IPS-18a (cell line): ENCODE measurements around the gene CNOT6.
"Not testable (repeated sequence)": the region's sequence is repeated elsewhere in the genome, so short reads cannot be mapped to it uniquely, and the experiment has no call there.

Experiments
- H3K27ac ChIP-seq: one replicate; pipeline ENCODE4 v1.5.1; 2013; ENCODE audit warnings: low read length
- H3K27me3 ChIP-seq: one replicate; pipeline ENCODE4 v1.6.1; 2013; ENCODE audit warnings: mild to moderate bottlenecking, low read length; ENCODE audit not compliant: control insufficient read depth, insufficient read depth
- H3K36me3 ChIP-seq: one replicate; pipeline ENCODE4 v1.6.1; 2013; ENCODE audit warnings: low read depth, low read length; ENCODE audit not compliant: control insufficient read depth
- H3K4me1 ChIP-seq: one replicate; pipeline ENCODE4 v1.6.1; 2013; ENCODE audit warnings: low read depth, low read length; ENCODE audit not compliant: control insufficient read depth
- H3K4me3 ChIP-seq: one replicate; pipeline ENCODE4 v1.5.1; 2013; ENCODE audit warnings: low read length
- H3K9ac ChIP-seq: one replicate; pipeline ENCODE4 v1.6.1; 2013; ENCODE audit warnings: mild to moderate bottlenecking, low read length, moderate library complexity
- H3K9me3 ChIP-seq: one replicate; pipeline ENCODE4 v1.6.1; 2013; ENCODE audit warnings: low read depth, low read length; ENCODE audit not compliant: control insufficient read depth

CNOT6 gene

DNA sequence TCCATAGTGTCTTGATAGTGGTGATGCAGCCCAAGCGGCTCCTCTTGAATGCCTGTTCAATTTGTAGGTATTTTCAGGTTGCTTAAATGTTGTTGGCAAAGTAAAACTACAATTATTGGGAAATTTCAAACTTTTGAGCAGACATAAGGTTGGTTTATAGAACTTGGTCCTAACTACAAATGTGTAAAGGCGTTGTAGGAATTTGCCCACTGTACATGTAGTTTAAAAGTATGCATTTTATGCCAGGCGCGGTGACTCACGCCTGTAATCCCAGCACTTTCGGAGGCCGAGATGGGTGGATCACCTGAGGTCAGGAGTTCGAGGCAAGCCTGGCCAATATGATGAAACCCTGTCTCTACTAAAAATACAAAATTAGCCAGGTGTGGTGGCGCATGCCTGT is 2.6 kb downstream of the CNOT6 start:
- H3K4me1 ChIP-seq, H3K27ac ChIP-seq, H3K27me3 ChIP-seq, H3K9me3 ChIP-seq, H3K4me3 ChIP-seq, H3K9ac ChIP-seq: not testable (repeated sequence)
- peaks cover 15% of the 10 kb centered on the region for H3K36me3 ChIP-seq

DNA sequence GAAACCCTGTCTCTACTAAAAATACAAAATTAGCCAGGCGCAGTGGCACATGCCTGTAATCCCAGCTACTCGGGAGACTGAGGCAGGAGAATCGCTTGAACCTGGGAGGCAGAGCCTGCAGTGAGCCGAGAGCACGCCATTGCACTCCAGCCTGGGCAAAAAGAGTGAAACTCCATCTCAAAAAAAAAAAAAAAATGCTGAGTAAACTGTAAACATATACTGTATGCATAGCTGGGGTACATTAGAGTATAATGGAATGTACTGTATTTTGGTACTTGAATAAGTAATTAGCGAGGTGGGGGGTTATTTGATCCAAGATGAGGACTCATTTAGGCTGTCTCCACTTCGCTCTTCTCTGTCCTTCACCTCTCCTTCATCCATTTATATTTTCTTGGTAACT is 3.7 kb downstream of the CNOT6 start:
- H3K9ac ChIP-seq, H3K9me3 ChIP-seq, H3K27me3 ChIP-seq, H3K4me1 ChIP-seq, H3K27ac ChIP-seq, H3K4me3 ChIP-seq: not testable (repeated sequence)
- peaks cover 15% of the 10 kb centered on the region for H3K36me3 ChIP-seq

DNA sequence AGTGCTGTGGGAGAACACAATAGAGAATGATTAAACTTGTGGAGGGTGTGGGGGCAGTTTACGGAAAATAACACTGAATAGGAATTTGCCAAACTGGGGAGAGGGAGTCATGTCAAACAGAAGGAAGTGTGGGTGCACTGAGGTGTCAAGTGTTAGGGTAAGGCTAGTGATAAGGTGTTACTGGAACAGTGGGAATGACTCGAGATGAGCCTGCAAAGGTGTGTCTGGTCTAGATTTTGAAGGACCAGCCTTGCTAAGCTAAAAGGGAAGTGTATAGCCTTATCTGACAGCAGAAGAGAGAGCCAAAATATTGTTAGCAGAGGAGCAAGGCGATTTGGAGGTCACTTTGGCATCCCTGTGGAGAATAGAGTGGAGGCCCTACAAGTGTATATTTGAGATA is 4.2 kb downstream of the CNOT6 start:
- H3K36me3 ChIP-seq, result peaks cover 15% of the 10 kb centered on the region
- no peak overlapping the region for H3K9ac ChIP-seq
- H3K4me3 ChIP-seq, result no peak overlapping the region
- H3K4me1 ChIP-seq, result peaks cover 6% of the 10 kb centered on the region
- H3K27me3 ChIP-seq, result no peaks in the 10 kb centered on the region
- no peak overlapping the region for H3K27ac ChIP-seq
- H3K9me3 ChIP-seq, result no peaks in the 10 kb centered on the region

DNA sequence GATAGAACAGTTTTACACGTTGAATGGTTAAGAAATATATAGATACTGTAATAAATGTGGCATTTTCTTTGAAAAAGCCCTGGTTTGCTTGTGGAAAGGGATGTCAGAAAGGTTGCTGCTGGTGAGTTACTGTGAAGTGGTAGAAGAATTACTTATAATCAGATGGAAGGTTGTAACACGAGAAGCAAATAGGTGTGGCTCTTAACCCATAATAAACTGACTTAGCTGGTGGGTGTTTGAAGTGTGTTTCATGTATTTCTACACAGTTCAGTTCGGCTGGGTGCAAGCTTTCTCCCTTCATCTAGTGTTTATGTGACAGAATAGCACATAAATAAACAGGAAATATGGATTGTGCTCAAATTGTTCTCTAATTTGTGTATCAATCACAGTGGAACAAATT is 5.5 kb downstream of the CNOT6 start:
- H3K9ac ChIP-seq, result no peak overlapping the region
- peaks cover 15% of the 10 kb centered on the region for H3K36me3 ChIP-seq
- no peaks in the 10 kb centered on the region for H3K27me3 ChIP-seq
- no peak overlapping the region for H3K27ac ChIP-seq
- H3K9me3 ChIP-seq, result no peaks in the 10 kb centered on the region
- peaks cover 6% of the 10 kb centered on the region for H3K4me1 ChIP-seq
- H3K4me3 ChIP-seq, result no peak overlapping the region

DNA sequence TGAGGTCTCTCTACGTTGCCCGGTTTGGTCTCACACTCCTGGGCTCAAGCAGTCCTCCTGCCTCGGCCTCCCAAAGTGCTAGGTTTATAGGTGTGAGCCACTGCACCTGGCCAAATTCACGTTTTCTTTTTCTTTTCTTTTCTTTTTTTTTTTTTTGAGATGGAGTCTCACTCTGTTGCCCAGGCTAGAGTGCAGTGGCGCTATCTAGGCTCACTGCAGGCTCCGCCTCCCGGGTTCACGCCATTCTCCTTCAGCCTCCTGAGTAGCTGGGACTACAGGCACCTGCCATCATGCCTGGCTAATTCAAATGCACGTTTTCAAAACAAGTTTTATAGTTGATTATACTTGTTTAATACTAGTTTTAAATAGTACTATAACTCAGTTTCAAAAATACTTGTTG is 6.1 kb downstream of the CNOT6 start:
- H3K27ac ChIP-seq, H3K9ac ChIP-seq, H3K4me1 ChIP-seq, H3K27me3 ChIP-seq, H3K9me3 ChIP-seq, H3K4me3 ChIP-seq: not testable (repeated sequence)
- peaks cover 15% of the 10 kb centered on the region for H3K36me3 ChIP-seq

DNA sequence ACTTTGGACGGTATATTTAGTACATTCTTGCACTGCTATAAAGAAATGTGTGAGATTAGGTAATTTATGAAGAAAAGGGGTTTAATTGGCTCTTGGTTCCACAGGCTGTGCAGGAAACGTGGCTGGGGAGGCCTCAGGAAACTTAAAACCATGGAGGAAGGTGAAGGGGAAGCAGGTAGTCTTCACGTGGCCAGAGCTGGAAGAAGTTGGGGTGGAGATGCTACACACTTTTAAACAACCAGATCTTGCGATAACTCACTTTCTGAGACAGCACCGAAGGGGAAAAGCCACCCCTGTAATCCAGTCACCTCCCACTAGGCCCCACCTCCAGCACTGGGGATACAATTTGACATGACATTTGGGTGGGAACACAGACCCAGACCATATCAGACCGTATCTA is 13.5 kb downstream of the CNOT6 start:
- H3K9ac ChIP-seq, result no peak overlapping the region
- H3K36me3 ChIP-seq, result no peaks in the 10 kb centered on the region
- no peaks in the 10 kb centered on the region for H3K9me3 ChIP-seq
- H3K27ac ChIP-seq, result no peak overlapping the region
- no peak overlapping the region for H3K4me3 ChIP-seq
- no peaks in the 10 kb centered on the region for H3K4me1 ChIP-seq
- H3K27me3 ChIP-seq, result no peaks in the 10 kb centered on the region

DNA sequence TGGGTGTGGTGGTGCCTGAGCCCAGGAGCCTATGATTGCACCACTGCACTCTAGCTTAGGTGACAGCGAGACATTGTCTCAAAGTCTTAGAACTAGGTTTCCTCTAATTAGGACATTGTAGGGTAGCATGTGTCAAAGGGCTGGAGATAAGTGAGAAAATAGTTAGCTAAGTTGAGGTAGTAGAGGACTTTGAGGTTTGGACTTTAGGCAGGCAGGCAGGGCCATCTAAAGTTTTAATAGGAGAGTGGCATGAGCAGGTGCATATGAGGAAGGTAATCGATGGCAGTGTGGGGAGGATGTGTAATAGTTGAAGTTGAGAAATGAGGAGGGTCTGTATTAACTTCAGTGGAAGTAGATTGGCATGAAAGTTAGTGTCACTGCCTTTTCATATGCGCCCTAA is 21.1 kb downstream of the CNOT6 start:
- Histone ChIP-seq H3K4me1 (no peaks in the 10 kb centered on the region), H3K36me3 (no peaks in the 10 kb centered on the region), H3K4me3 (no peak overlapping the region), H3K9ac (no peak overlapping the region), H3K9me3 (no peaks in the 10 kb centered on the region), H3K27me3 (no peaks in the 10 kb centered on the region), H3K27ac (no peak overlapping the region)

DNA sequence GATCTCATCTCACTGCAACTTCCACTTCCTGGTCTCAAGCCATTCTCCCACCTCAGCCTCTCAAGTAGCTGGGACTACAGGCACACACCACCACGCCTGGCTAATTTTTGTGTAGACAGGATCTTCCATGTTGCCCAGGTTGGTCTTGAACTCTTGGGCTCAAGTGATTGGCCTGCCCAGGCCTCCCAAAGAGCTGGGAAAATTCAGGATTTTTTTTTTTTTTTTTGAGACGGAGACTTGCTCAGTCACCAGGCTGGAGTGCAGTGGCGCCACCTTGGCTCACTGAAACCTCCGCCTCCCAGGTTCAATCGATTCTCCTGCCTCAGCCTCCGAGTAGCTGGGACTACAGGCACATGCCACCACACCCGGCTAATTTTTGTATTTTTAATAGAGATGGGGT is 21.8 kb downstream of the CNOT6 start:
- not testable (repeated sequence) for H3K4me1 ChIP-seq, H3K9me3 ChIP-seq, H3K27me3 ChIP-seq, H3K9ac ChIP-seq, H3K27ac ChIP-seq, H3K4me3 ChIP-seq, H3K36me3 ChIP-seq

DNA sequence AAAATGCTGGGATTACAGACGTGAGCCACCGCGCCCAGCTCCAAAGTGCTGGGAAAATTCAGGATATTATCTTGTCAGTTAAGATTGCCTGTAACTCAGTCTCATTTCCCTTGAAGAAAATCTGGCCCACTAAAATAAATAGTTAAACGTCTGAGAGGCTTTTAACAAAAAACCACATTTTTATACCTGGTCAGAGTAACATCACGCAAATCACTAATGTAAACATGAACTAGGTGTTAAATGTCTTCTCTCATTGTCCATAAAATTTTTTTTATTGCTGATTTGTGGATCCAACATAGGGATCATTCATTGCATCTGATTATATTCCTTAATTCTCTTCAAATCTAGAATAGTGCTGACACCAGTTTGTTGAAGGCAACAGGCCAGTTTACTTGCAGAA is 22.3 kb downstream of the CNOT6 start:
- Histone ChIP-seq H3K27ac (no peak overlapping the region), H3K9ac (no peak overlapping the region)

DNA sequence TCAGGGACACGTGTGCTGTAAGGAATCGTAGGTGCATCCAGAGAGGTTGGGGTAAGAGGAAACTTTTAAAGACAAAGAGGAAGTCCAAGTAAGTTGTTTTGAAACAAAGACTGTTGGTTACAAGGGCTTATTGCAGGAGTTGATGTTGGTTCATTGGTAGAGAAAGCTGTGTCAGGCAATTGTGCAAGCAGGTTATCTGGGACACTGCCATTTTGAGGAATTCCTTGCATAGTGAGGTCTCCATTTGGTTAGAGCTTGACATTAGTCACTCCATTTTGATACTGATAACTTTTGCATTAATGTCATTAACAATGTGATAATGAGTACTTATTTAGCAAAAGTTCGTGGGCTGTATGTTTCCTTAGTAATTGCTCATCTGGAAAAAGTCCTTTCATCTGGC is 24.9 kb downstream of the CNOT6 start:
- H3K36me3 ChIP-seq, result no peaks in the 10 kb centered on the region

More for the DNA sequence above, 22.3 kb downstream of the CNOT6 start:
- Histone ChIP-seq H3K36me3 (no peaks in the 10 kb centered on the region), H3K27me3 (no peaks in the 10 kb centered on the region), H3K4me1 (no peaks in the 10 kb centered on the region), H3K9me3 (no peaks in the 10 kb centered on the region), H3K4me3 (no peak overlapping the region)

DNA sequence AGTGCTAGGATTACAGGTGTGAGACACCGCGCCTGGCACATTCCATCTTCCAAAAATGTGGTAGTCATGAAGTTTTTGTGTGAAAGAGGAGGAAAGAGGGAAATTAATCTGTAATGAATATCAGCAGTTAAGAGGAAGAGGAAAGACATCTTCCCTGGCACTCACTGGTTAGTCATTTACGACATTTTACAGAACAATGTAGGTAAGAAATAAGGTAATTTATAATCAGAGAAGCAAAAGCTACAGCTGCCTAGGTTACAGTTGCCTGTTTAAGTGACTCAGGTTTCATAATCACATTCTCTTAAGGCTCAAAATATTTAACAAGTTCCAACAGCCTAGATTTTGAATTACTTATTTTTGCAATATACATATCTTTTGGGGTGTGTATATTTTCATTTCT is 26.9 kb downstream of the CNOT6 start:
- Histone ChIP-seq H3K36me3 (no peaks in the 10 kb centered on the region), H3K4me3 (no peak overlapping the region), H3K4me1 (peaks cover 7% of the 10 kb centered on the region), H3K27me3 (no peaks in the 10 kb centered on the region), H3K9me3 (no peaks in the 10 kb centered on the region), H3K27ac (no peak overlapping the region), H3K9ac (no peak overlapping the region)

More for the DNA sequence above, 24.9 kb downstream of the CNOT6 start:
- H3K27ac ChIP-seq, result no peak overlapping the region
- H3K4me1 ChIP-seq, result no peaks in the 10 kb centered on the region
- no peaks in the 10 kb centered on the region for H3K9me3 ChIP-seq
- no peak overlapping the region for H3K9ac ChIP-seq
- no peak overlapping the region for H3K4me3 ChIP-seq
- H3K27me3 ChIP-seq, result no peaks in the 10 kb centered on the region

DNA sequence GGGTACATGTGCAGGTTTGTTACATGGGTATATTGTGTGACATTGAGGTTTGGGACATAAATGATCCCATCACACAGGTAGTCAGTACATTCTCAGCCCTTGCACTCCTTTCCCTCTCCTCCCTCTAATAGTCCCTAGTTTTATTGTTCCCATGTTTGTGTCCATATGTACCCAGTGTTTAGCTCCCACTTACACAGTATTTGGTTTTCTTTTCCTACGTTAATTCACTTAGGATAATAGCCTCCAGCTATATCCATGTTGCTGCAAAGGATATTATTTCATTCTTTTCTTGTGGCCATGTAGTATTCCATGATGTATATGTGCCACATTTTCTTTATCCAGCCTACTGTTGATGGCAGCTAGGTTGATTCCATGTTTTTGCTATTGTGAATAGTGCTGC is 27.4 kb downstream of the CNOT6 start:
- Histone ChIP-seq H3K9ac (no peak overlapping the region), H3K27me3 (no peaks in the 10 kb centered on the region), H3K9me3 (no peaks in the 10 kb centered on the region), H3K27ac (no peak overlapping the region), H3K36me3 (no peaks in the 10 kb centered on the region), H3K4me1 (peaks cover 11% of the 10 kb centered on the region), H3K4me3 (no peak overlapping the region)

DNA sequence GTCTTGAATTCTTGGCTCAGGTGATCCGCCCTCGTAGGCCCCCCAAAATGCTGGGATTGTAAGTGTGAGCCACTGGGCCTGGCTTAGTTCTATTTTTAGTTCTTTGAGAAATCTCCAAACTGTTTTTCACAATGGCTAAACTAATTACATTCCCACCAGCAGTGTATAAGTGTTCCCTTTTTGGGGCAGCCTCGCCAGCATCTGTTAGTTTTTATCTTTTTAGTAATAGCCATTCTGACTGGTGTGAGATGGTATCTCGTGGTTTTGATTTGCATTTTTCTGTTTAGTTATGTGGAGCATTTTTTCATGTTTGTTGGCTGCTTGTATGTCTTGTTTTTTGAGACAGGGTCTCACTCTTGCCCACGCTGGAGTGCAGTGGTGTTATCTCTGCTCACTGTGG is 28.2 kb downstream of the CNOT6 start:
- Histone ChIP-seq H3K27me3 (no peaks in the 10 kb centered on the region), H3K4me3 (no peak overlapping the region), H3K27ac (no peak overlapping the region), H3K36me3 (no peaks in the 10 kb centered on the region), H3K4me1 (peaks cover 11% of the 10 kb centered on the region), H3K9ac (no peak overlapping the region), H3K9me3 (no peaks in the 10 kb centered on the region)
